Measurements from ENCODE around the gene NAT10.

The NAT10 gene

GRCh38 chr11:34145073-34145472 is 39.6 kb downstream of the NAT10 start:
- H3K4me3 ChIP-seq (replicated peaks; ENCODE audit: insufficient read depth, low read length) = no peak overlapping the region
- TF ChIP-seq SPI1 (IDR thresholded peaks at IDR 0.05; ENCODE audit: borderline replicate concordance, low read depth) (no peak), POLR2AphosphoS5 (IDR thresholded peaks at IDR 0.05; ENCODE audit: low read depth) (no peak), GABPA (IDR thresholded peaks at IDR 0.05; ENCODE audit: low read depth) (no peak), CTCF (IDR thresholded peaks at IDR 0.05; ENCODE audit: insufficient read depth, low read length) (no peak)
- TF ChIP-seq, protein P1, sequence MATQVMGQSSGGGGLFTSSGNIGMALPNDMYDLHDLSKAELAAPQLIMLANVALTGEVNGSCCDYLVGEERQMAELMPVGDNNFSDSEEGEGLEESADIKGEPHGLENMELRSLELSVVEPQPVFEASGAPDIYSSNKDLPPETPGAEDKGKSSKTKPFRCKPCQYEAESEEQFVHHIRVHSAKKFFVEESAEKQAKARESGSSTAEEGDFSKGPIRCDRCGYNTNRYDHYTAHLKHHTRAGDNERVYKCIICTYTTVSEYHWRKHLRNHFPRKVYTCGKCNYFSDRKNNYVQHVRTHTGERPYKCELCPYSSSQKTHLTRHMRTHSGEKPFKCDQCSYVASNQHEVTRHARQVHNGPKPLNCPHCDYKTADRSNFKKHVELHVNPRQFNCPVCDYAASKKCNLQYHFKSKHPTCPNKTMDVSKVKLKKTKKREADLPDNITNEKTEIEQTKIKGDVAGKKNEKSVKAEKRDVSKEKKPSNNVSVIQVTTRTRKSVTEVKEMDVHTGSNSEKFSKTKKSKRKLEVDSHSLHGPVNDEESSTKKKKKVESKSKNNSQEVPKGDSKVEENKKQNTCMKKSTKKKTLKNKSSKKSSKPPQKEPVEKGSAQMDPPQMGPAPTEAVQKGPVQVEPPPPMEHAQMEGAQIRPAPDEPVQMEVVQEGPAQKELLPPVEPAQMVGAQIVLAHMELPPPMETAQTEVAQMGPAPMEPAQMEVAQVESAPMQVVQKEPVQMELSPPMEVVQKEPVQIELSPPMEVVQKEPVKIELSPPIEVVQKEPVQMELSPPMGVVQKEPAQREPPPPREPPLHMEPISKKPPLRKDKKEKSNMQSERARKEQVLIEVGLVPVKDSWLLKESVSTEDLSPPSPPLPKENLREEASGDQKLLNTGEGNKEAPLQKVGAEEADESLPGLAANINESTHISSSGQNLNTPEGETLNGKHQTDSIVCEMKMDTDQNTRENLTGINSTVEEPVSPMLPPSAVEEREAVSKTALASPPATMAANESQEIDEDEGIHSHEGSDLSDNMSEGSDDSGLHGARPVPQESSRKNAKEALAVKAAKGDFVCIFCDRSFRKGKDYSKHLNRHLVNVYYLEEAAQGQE (IDR thresholded peaks at IDR 0.05; ENCODE audit: insufficient replicate concordance, low read depth) = no peak
- H3K27ac ChIP-seq (replicated peaks) = no peak overlapping the region

DNA sequence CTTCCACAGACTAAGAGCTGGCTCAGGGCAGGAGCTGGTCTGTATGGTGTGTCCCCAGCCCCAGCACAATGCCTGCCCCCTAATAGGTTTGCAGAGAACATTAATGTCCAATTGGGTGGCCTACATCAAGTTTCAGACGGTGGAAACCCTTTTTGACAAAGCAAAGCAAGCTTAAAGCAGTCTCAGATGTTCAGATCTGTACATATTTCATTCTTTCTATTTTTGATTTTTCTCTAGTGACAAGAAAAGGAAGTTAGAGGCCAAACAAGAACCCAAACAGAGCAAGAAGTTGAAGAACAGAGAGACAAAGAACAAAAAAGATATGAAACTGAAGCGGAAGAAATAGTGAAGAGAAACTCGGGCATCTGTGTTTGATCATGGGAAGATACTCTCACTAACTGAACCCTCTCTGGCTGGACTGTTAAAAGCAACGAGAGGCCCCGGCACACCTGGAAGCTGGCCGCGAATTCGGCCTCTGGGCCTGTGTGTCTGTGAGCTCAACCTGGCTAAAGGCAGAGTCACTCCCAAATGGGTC is 40.5 kb downstream of the NAT10 start:
- H3K27ac ChIP-seq (replicated peaks) = no peak overlapping the region
- H3K4me3 ChIP-seq (replicated peaks; ENCODE audit: insufficient read depth, low read length) = no peak overlapping the region
- no peak for DNase-seq (ENCODE audit: low read depth in 1 of 2, low spot score in 1 of 2)
- H3K27me3 ChIP-seq (ENCODE audit: insufficient read depth, poor library complexity, severe bottlenecking) = no peaks in the 10 kb centered on the region
- no peak for TF ChIP-seq POLR2AphosphoS5 (IDR thresholded peaks at IDR 0.05; ENCODE audit: low read depth)
- TF ChIP-seq CTCF (IDR thresholded peaks at IDR 0.05; ENCODE audit: insufficient read depth, low read length) = no peak
- TF ChIP-seq SPI1 (IDR thresholded peaks at IDR 0.05; ENCODE audit: borderline replicate concordance, low read depth) = no peak
- TF ChIP-seq, protein P1 (IDR thresholded peaks at IDR 0.05; ENCODE audit: insufficient replicate concordance, low read depth) = no peak
- TF ChIP-seq GABPA (IDR thresholded peaks at IDR 0.05; ENCODE audit: low read depth) = no peak

More at GRCh38 chr11:34145073-34145472, 39.6 kb downstream of the NAT10 start:
- no peak for DNase-seq (ENCODE audit: low read depth in 1 of 2, low spot score in 1 of 2)
- H3K27me3 ChIP-seq (ENCODE audit: insufficient read depth, poor library complexity, severe bottlenecking) = no peaks in the 10 kb centered on the region

GRCh38 chr11:34146411-34146810 is 41.0 kb downstream of the NAT10 start:
- DNase-seq (ENCODE audit: low read depth in 1 of 2, low spot score in 1 of 2) = no peak
- no peak overlapping the region for H3K27ac ChIP-seq (replicated peaks)
- no peak overlapping the region for H3K4me3 ChIP-seq (replicated peaks; ENCODE audit: insufficient read depth, low read length)
- TF ChIP-seq GABPA (IDR thresholded peaks at IDR 0.05; ENCODE audit: low read depth) (no peak), CTCF (IDR thresholded peaks at IDR 0.05; ENCODE audit: insufficient read depth, low read length) (no peak), POLR2AphosphoS5 (IDR thresholded peaks at IDR 0.05; ENCODE audit: low read depth) (no peak), SPI1 (IDR thresholded peaks at IDR 0.05; ENCODE audit: borderline replicate concordance, low read depth) (no peak)
- TF ChIP-seq, protein P1 (IDR thresholded peaks at IDR 0.05; ENCODE audit: insufficient replicate concordance, low read depth) = no peak
- no peaks in the 10 kb centered on the region for H3K27me3 ChIP-seq (ENCODE audit: insufficient read depth, poor library complexity, severe bottlenecking)

Data from HL-60 (cell line).